NB4 (cell line): Measurements from ENCODE around the gene HPCAL1.

Experiments
- CTCF ChIP-seq: IDR thresholded peaks from one replicate; pipeline ENCODE4 v1.5.1; 2012; ENCODE audit warnings: low read depth, low read length
- POLR2A ChIP-seq: IDR thresholded peaks from 2 replicates; pipeline ENCODE4 v1.6.1; 2011; ENCODE audit warnings: mild to moderate bottlenecking; ENCODE audit not compliant: insufficient read length; ENCODE audit errors: extremely low read depth

GRCh38 chr2:10338270-10339188 lies 35.8 kb downstream of the HPCAL1 start:
- TF ChIP-seq CTCF (no peak), POLR2A (no peak)
